ENCODE results near the gene FHIT.

The FHIT gene

DNA sequence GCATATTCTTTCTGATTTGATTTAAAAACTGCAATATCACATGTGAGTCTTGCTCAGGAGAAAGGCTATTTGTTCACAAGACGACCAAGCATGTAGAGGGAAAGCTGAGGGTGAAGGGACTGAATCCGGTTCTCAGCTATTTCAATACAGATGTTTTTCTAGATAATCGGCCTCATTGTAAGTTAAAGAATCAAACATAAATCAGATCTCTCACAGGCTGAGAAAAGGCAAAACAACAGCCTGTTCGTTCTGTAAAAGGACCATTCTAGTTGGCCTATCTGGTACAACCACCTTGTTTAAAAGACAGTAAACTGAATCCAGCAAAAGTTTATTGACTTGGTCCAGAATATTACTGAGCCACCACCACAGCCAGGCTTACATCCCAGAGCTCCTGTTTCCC, 1155.7 kb downstream of the FHIT start:
- H3K9ac ChIP-seq (ENCODE audit: insufficient read length, low read depth), result no peak overlapping the region
- no peak overlapping the region for H3K4me3 ChIP-seq (ENCODE audit: insufficient read length, low read depth)
- no peaks in the 10 kb centered on the region for H3K9me3 ChIP-seq (ENCODE audit: insufficient read depth, low read length)
- no peaks in the 10 kb centered on the region for H3K27me3 ChIP-seq (ENCODE audit: insufficient read depth, insufficient read length)
- no peak for DNase-seq (ENCODE audit: low read depth, low spot score)
- H3K4me1 ChIP-seq (ENCODE audit: insufficient read depth, insufficient read length), result no peaks in the 10 kb centered on the region
- no peaks in the 10 kb centered on the region for H3K36me3 ChIP-seq (ENCODE audit: insufficient read depth, insufficient read length, low read length)
- TF ChIP-seq YY1 (IDR thresholded peaks at IDR 0.05; ENCODE audit: insufficient read depth, insufficient read length), result no peak
- no peak for TF ChIP-seq SUZ12 (IDR thresholded peaks at IDR 0.05; ENCODE audit: extremely low read depth, insufficient read depth, insufficient read length)
- TF ChIP-seq ZNF274 (IDR thresholded peaks at IDR 0.05; ENCODE audit: low read depth, low read length), result no peak

DNA sequence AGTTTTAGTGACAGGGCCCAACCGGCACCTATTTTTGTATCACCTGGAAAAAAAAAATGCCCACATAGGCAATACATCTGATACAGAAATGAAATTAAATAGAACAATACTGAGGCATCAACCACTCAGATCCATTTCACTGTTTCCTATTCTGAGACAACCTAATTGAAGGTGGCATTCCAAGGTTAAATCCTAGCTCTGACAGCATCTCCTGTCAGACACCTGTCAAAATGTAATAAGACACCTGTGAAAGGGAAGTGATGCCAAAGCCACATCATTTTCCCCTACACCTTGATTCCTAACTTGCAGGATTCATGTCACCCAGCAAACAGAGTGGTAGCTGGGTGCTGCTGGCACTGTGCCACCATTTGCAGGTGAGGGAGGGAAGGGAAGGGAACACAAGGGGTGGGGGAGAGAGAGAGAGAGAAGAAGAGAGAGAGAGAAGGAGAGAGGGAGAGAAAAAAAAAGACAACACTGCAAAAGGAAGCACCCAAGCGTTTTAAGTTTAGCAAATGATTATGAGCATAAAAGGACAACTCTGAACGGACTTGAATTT, 1156.8 kb downstream of the FHIT start:
- Histone ChIP-seq H3K4me1 (ENCODE audit: insufficient read depth, insufficient read length) (no peaks in the 10 kb centered on the region), H3K9ac (ENCODE audit: insufficient read length, low read depth) (no peak overlapping the region), H3K9me3 (ENCODE audit: insufficient read depth, low read length) (no peaks in the 10 kb centered on the region), H3K4me3 (ENCODE audit: insufficient read length, low read depth) (no peak overlapping the region), H3K27me3 (ENCODE audit: insufficient read depth, insufficient read length) (no peaks in the 10 kb centered on the region), H3K36me3 (ENCODE audit: insufficient read depth, insufficient read length, low read length) (no peaks in the 10 kb centered on the region)
- DNase-seq (ENCODE audit: low read depth, low spot score), result no peak
- TF ChIP-seq ZNF274 (IDR thresholded peaks at IDR 0.05; ENCODE audit: low read depth, low read length) (no peak), SUZ12 (IDR thresholded peaks at IDR 0.05; ENCODE audit: extremely low read depth, insufficient read depth, insufficient read length) (no peak), YY1 (IDR thresholded peaks at IDR 0.05; ENCODE audit: insufficient read depth, insufficient read length) (no peak)

DNA sequence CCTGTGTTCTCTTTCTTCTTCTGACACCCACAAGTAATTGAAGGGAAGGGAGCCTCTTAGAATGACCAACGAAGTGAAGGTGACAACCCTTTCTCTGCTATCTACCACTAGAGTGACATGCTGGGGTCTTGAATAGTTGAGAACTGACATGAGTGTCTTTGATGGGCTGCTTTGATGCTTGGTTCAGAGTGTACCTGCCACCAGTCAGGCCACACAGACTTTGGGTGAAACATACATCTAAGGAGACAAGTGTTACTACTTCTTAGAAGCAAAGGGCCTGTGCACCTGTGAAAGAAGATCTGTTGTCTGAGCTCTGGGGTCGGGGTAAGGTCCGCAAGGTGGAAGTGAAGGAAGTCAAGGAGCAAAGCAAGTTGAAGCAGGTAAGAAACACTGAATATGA, 1160.7 kb downstream of the FHIT start:
- TF ChIP-seq YY1 (IDR thresholded peaks at IDR 0.05; ENCODE audit: insufficient read depth, insufficient read length) (no peak), ZNF274 (IDR thresholded peaks at IDR 0.05; ENCODE audit: low read depth, low read length) (no peak), SUZ12 (IDR thresholded peaks at IDR 0.05; ENCODE audit: extremely low read depth, insufficient read depth, insufficient read length) (no peak)

GRCh38 chr3:60086811-60087210, 1164.4 kb downstream of the FHIT start:
- H3K4me3 ChIP-seq (ENCODE audit: insufficient read length, low read depth), result no peak overlapping the region
- no peaks in the 10 kb centered on the region for H3K36me3 ChIP-seq (ENCODE audit: insufficient read depth, insufficient read length, low read length)
- no peak for TF ChIP-seq YY1 (IDR thresholded peaks at IDR 0.05; ENCODE audit: insufficient read depth, insufficient read length)
- TF ChIP-seq ZNF274 (IDR thresholded peaks at IDR 0.05; ENCODE audit: low read depth, low read length), result no peak
- no peak for TF ChIP-seq SUZ12 (IDR thresholded peaks at IDR 0.05; ENCODE audit: extremely low read depth, insufficient read depth, insufficient read length)
- H3K9me3 ChIP-seq (ENCODE audit: insufficient read depth, low read length), result peaks cover 5% of the 10 kb centered on the region; the same call in 1 of the 2 replicates
- no peak overlapping the region for H3K9ac ChIP-seq (ENCODE audit: insufficient read length, low read depth)
- no peaks in the 10 kb centered on the region for H3K27me3 ChIP-seq (ENCODE audit: insufficient read depth, insufficient read length)
- no peak for DNase-seq (ENCODE audit: low read depth, low spot score)
- H3K4me1 ChIP-seq (ENCODE audit: insufficient read depth, insufficient read length), result no peaks in the 10 kb centered on the region

More for the DNA sequence above, 1160.7 kb downstream of the FHIT start:
- H3K9ac ChIP-seq (ENCODE audit: insufficient read length, low read depth), result no peak overlapping the region
- DNase-seq (ENCODE audit: low read depth, low spot score), result no peak
- H3K9me3 ChIP-seq (ENCODE audit: insufficient read depth, low read length), result peaks cover 3% of the 10 kb centered on the region; the same call in 1 of the 2 replicates
- no peak overlapping the region for H3K4me3 ChIP-seq (ENCODE audit: insufficient read length, low read depth)
- H3K36me3 ChIP-seq (ENCODE audit: insufficient read depth, insufficient read length, low read length), result no peaks in the 10 kb centered on the region
- H3K27me3 ChIP-seq (ENCODE audit: insufficient read depth, insufficient read length), result no peaks in the 10 kb centered on the region
- no peaks in the 10 kb centered on the region for H3K4me1 ChIP-seq (ENCODE audit: insufficient read depth, insufficient read length)

DNA sequence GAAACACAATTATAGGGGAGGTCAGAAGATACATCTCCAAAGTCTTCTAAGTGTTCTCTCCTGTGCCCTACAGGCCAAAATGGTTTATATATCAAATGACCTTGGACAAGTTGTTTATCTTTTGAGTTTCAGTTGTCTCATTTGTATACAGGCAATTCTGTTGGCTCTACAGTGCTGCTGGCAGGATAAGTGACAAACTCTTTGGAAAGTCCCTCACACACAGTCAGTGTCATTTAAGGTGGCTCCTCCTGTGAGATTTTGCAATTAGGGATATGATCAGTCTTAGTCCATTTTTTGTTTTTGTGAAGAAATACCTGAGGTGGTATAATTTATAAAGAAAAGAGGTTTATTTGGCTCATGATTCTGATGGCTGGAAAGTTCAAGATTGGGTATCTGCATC, 1165.6 kb downstream of the FHIT start:
- no peaks in the 10 kb centered on the region for H3K36me3 ChIP-seq (ENCODE audit: insufficient read depth, insufficient read length, low read length)
- TF ChIP-seq SUZ12 (IDR thresholded peaks at IDR 0.05; ENCODE audit: extremely low read depth, insufficient read depth, insufficient read length) (no peak), ZNF274 (IDR thresholded peaks at IDR 0.05; ENCODE audit: low read depth, low read length) (no peak), YY1 (IDR thresholded peaks at IDR 0.05; ENCODE audit: insufficient read depth, insufficient read length) (no peak)
- no peaks in the 10 kb centered on the region for H3K4me1 ChIP-seq (ENCODE audit: insufficient read depth, insufficient read length)
- no peaks in the 10 kb centered on the region for H3K27me3 ChIP-seq (ENCODE audit: insufficient read depth, insufficient read length)
- no peak overlapping the region for H3K4me3 ChIP-seq (ENCODE audit: insufficient read length, low read depth)
- no peak for DNase-seq (ENCODE audit: low read depth, low spot score)
- H3K9me3 ChIP-seq (ENCODE audit: insufficient read depth, low read length), result peaks cover 5% of the 10 kb centered on the region; the same call in 1 of the 2 replicates
- H3K9ac ChIP-seq (ENCODE audit: insufficient read length, low read depth), result no peak overlapping the region

DNA sequence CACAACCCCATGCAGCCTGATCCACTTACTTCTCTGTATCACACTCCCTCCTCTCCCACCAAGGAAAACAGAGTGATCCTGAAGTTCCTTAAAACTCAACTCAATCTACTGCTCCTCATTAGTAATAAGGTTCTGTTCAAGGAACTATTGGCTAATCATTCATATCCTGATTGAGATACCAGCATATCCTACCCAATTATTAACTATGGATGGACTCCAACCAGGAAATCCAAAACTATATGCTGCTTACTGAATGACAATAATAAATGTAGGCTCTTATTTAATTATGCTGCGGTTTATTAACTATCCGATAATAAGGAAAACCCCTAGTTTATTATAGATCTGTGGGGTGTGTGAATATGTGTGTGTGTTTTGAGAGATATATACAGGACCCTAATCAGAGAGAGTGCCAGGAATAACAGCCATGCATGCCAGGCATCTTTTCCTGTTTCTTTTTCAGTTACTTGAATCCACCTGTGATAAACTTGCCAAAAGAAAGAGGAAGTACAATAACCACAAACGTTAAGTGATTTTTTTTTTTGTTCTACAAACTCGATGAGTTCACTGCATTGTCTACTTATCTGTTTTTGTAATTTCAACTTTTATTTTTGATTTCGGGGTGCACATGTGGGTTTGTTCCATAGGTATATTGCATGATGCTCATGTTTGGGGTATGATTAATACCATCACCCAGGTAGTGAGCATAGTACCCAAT, 1169.7 kb downstream of the FHIT start:
- DNase-seq (ENCODE audit: low read depth, low spot score), result no peak
- Histone ChIP-seq H3K36me3 (ENCODE audit: insufficient read depth, insufficient read length, low read length) (no peaks in the 10 kb centered on the region), H3K4me3 (ENCODE audit: insufficient read length, low read depth) (no peak overlapping the region), H3K9me3 (ENCODE audit: insufficient read depth, low read length) (peaks cover 5% of the 10 kb centered on the region; the same call in 1 of the 2 replicates), H3K27me3 (ENCODE audit: insufficient read depth, insufficient read length) (no peaks in the 10 kb centered on the region), H3K4me1 (ENCODE audit: insufficient read depth, insufficient read length) (no peaks in the 10 kb centered on the region), H3K9ac (ENCODE audit: insufficient read length, low read depth) (no peak overlapping the region)
- TF ChIP-seq ZNF274 (IDR thresholded peaks at IDR 0.05; ENCODE audit: low read depth, low read length), result no peak

DNA sequence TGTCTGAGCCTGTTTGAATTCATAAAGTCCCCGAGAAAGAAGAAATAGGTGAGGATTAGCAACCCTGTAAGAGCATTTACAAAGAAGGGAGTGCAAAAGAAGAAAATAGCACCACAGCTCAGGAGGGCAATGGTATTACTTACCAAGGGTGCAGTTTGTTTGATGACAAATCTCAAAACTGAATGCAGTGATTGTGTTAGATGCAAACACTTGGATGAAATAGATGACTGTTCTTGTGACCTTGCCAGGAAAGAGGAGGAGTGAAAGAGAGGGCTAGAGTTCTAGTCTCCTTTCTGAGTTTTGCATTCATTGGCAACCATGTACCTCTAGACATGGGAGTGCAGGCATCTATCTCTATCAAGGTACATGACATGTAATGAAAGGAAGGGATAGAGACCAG, 1170.6 kb downstream of the FHIT start:
- no peaks in the 10 kb centered on the region for H3K27me3 ChIP-seq (ENCODE audit: insufficient read depth, insufficient read length)
- no peak overlapping the region for H3K4me3 ChIP-seq (ENCODE audit: insufficient read length, low read depth)
- H3K36me3 ChIP-seq (ENCODE audit: insufficient read depth, insufficient read length, low read length), result no peaks in the 10 kb centered on the region
- DNase-seq (ENCODE audit: low read depth, low spot score), result no peak
- H3K4me1 ChIP-seq (ENCODE audit: insufficient read depth, insufficient read length), result no peaks in the 10 kb centered on the region
- H3K9me3 ChIP-seq (ENCODE audit: insufficient read depth, low read length), result peaks cover 4% of the 10 kb centered on the region; the same call in 1 of the 2 replicates
- no peak overlapping the region for H3K9ac ChIP-seq (ENCODE audit: insufficient read length, low read depth)
- TF ChIP-seq SUZ12 (IDR thresholded peaks at IDR 0.05; ENCODE audit: extremely low read depth, insufficient read depth, insufficient read length) (no peak), ZNF274 (IDR thresholded peaks at IDR 0.05; ENCODE audit: low read depth, low read length) (no peak), YY1 (IDR thresholded peaks at IDR 0.05; ENCODE audit: insufficient read depth, insufficient read length) (no peak)
